Measurements from ENCODE around the gene MT1M.
"Not testable (repeated sequence)": the region's sequence is repeated elsewhere in the genome, so short reads cannot be mapped to it uniquely, and the experiment has no call there.

- TF ChIP-seq, protein P1, sequence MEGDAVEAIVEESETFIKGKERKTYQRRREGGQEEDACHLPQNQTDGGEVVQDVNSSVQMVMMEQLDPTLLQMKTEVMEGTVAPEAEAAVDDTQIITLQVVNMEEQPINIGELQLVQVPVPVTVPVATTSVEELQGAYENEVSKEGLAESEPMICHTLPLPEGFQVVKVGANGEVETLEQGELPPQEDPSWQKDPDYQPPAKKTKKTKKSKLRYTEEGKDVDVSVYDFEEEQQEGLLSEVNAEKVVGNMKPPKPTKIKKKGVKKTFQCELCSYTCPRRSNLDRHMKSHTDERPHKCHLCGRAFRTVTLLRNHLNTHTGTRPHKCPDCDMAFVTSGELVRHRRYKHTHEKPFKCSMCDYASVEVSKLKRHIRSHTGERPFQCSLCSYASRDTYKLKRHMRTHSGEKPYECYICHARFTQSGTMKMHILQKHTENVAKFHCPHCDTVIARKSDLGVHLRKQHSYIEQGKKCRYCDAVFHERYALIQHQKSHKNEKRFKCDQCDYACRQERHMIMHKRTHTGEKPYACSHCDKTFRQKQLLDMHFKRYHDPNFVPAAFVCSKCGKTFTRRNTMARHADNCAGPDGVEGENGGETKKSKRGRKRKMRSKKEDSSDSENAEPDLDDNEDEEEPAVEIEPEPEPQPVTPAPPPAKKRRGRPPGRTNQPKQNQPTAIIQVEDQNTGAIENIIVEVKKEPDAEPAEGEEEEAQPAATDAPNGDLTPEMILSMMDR (conservative IDR thresholded peaks at IDR 0.05; ENCODE audit: low read depth in 2 of 2), result not testable (repeated sequence)
- TF ChIP-seq EZH2 (IDR thresholded peaks at IDR 0.05; ENCODE audit: low read depth, unreplicated experiment); EZH2phosphoT487 (IDR thresholded peaks at IDR 0.05; ENCODE audit: unreplicated experiment): not testable (repeated sequence)
Observed at GRCh38 chr16:56623184-56623583, 9.3 kb upstream of the MT1M start.

Measured in GM23338 (cell line).